HK-2 (cell line): ENCODE data around the gene HLA-DQB1.
A peak's percentile ranks its signal among the peaks of the same experiment; 100 is the strongest.
"Not testable (repeated sequence)": the region's sequence is repeated elsewhere in the genome, so short reads cannot be mapped to it uniquely, and the experiment has no call there.

Experiments used
- DNase-seq: peaks from one replicate; pipeline ENCODE4 v3.0.0-alpha.2; 2018; ENCODE audit not compliant: unreplicated experiment

The HLA-DQB1 gene

DNA sequence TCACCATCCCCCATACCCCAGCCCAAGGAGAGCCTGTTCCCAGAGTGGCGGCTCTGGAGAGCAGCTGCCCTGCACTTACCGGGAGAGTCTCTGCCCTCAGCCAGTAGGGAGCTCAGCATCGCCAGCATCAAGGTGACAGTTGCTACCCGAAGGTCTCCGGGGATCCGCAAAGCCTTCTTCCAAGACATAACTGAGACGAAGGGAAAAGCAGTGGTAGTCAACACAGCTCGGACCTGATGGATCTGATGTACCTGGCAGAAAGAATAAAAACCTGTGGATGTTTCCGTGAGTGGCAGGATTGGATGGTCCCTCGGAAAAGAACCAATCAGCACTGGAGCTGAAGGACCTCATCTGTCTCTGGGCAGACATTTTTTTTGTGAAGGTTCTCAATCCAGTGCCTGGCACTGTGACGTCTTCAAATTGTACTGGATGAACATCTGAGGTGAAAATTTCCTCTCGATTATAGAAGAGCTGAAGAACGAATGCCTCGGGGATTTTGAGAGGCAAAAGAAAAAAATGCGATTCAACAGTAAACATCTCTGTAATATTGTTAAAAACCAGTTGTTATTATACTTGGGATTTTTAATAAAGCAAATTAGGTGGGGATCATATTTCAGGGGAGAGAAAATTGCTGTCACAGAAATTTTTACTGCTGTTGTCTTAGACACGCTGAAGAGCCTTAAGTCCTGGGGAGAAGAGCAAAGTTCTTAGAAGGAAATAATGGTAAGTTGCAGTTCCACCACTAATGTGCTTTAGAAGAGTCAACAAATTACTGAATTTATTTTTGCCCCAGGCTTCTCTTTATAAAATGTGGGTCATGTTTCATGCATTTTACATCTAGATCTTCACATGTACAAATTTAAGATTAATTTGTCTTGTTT, at the start of gene HLA-DQB1:
HLA-DQB1 (minus strand) TSS at position 238 of the 881 bp plus-strand sequence; CDS start at position 188, 50 bp downstream.
- peak; percentile 0 for DNase-seq

DNA sequence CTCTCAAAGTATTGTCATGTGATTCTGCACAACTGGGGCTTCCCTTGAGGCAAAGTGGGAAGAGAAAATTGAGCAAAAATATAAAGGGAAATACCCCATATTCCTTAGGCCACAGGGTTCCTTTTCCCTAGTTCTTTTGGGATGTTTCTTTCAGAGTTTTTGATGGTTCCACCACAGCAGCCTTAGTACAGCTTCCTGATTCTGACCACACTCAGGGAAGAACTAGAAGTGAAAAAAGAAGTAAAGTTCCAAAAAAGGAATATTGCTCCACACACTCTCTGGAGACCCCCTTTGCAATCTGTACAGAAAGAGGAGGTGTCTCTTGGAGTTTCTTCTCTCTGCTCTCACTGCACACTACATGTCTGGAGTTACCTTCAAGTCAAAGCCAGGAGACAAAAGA, 46.8 kb upstream of the HLA-DQB1 start:
- no peak for DNase-seq

GRCh38 chr6:32709625-32710024, 43.2 kb upstream of the HLA-DQB1 start:
- DNase-seq: no peak

DNA sequence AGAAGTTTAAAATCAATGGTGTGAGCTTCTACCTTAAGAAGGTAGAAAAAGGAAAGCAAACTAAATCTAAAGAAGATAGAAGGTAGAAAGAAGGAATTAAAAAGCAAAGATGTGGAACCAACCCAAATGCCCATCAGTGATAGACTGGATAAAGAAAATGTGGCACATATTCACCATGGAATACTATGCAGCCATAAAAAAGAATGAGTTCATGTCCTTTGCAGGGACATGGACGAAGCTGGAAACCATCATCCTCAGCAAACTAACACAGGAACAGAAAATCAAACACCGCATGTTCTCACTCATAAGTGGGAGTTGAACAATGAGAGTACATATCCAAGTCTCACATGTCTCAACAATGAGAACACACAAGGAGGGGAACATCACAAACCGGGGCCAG, 38.7 kb upstream of the HLA-DQB1 start:
- not testable (repeated sequence) for DNase-seq

DNA sequence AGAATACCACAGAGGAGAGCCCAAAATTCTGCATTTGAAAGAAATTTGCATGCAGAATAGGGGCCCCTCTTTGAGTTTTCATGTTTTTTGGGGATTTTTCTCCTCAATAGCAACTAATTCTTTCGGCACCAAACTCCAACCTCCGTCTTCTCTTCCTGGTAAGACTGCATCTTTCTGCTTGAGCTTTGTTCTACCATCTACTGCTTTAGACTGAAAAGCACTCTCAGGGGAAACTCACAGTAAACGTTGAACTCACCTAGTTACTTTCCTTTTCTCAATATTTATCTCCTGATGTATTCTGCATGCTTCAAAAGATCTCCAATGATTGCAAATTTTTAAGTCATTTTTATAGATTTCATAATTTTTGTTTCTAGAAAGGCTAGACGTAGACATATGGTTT, 36.9 kb upstream of the HLA-DQB1 start:
- DNase-seq: no peak

DNA sequence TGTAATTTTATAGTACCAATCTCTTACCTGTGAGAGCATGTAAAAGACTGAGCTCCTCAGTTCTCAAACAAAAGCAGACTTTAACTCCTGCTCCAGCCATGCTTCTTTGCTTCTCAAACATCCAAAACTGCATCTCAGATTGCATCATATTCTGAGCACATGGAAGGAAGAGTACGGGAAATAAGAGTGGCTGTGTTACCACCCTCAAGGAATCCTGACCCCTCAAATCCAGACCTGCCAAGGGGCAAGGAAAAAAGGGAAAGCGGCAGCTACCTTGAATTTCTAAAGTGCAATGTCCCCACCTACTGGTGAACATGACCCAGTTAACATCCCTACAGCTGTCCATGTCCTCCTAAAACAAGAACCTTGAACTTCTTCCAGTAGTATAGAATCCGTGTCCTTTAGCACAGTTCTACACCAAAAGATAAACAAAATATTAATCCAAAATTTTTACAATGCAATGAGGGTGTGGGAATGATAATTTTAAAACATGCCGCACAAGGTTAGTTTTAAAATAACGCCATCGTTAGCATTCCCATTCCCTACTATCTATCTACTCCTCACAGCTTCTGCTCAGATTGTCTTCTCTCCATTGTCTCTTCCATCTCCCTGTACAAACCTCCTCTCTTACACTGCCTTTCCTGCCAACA, 34.1 kb upstream of the HLA-DQB1 start:
- DNase-seq: peak; percentile 32

DNA sequence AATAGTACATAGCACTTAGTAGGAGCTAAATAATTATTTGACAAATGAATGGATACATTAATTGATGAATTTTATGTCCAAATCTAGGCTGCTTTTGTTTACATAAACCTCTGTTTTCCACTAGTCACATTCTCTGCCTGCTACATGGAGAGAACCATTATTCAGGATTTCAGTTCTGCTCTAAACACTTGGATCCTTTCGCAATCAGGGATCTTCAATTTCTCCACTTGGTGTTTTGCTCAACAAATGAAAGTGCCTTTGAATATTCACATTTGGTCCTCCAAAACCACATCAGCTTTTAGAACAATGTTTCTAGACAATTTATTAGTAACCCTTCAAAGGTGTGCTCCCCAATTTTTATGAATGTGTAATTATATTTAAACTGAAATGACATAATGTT, 30.6 kb upstream of the HLA-DQB1 start:
- DNase-seq: no peak

DNA sequence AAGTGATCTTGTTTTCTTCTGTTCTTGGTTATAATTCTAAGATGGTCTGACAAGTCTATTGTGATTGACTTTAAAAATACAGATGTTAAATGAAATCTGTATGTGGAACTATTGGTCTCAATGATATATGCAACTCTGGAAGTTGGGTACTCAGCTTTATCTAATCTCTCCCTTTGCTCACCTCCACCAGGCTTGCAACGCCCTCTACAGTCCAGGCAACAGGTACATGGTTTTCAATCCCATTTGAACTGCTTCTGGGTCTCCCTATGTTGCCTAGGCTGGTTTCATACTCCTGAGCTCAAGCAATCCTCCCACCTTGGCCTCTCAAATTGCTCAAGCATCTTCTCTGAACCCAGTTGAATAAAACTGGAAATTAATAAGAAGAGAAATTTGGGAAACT, 25.6 kb upstream of the HLA-DQB1 start:
- DNase-seq: no peak

- no peak for DNase-seq
Measured at GRCh38 chr6:32689531-32690501, 23.4 kb upstream of the HLA-DQB1 start.

GRCh38 chr6:32685603-32686002, 19.1 kb upstream of the HLA-DQB1 start:
- no peak for DNase-seq

DNA sequence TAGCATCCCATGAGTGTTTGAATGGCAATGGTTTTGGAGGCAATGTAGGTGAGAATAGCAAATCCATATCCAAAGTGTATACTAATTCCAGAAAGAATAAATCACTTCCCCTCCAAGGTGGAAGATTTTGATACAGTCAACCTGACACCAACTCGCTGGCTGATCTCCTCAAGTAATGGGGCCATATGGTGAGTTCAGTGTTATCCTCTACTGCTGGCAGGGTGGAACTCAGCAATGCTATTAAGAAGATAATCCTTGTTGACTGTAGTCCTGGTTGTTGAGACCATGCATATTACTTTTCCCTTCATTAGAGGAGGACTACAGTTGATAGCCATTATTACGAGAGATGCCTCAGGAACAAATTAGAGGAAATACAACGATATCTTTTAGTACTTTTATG, 17.8 kb upstream of the HLA-DQB1 start:
- DNase-seq: no peak

- no peak for DNase-seq
Measured at GRCh38 chr6:32680055-32680454, 13.6 kb upstream of the HLA-DQB1 start.

DNA sequence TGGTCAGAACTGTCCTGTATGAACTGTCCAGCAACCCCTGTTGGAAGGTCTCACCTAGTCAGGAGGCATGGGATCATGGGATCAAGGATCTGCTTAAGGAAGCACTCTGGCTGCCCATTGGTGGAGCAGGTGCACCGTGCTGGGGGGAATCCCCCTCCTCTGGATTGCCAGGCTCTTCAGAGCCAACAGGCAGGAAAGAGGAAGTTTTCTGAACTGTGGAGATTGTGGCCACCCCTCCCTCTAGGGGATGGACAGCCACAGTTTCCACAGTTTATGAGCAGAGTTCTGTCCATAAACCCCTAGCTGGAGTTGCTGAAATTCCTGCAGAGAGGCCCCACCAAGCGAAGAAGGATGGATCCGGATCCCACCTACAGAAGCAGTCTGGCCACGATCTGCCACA, 13.0 kb upstream of the HLA-DQB1 start:
- no peak for DNase-seq

GRCh38 chr6:32674123-32674522, 7.7 kb upstream of the HLA-DQB1 start:
- not testable (repeated sequence) for DNase-seq

GRCh38 chr6:32671908-32672307, 5.5 kb upstream of the HLA-DQB1 start:
- DNase-seq: not testable (repeated sequence)

DNA sequence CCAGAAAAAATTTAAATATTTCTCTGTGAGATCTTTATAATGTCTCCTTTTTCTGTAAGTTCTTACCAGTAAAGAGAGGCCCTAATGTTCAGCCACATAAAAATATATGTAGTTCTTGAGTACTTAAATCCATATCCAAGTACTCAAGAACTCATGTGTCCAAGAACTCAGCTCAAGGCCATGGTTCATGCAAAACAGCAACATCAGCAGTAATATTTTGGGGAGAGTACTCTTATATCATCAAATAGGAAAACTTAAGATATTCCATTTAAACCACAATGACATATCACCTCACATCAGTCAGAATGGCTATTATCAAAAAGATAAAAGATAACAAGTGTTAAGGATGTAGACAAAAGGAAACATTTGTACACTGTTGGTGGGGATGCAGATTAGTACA, 3.4 kb upstream of the HLA-DQB1 start:
- DNase-seq: no peak

DNA sequence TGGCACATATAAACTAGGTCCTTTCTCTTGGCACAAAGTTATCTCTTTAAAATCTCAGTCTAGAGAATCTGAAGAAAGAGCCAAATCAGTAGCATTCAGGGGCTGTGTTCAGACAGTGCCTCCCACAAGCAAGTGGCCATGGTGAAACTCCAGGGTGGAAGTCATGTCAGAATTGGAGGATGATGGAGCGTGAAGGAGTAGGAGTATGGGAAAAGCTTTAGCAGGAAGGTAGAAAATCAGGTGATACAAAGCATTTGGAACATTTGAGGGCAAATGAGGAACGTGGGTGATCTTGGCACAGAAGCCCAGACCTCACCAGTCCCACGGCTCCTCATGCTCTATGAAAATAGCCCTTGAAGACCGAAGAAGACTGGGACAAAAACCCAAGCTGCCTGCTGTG, 2.8 kb upstream of the HLA-DQB1 start:
- no peak for DNase-seq

- DNase-seq: peak; percentile 54
Measured at GRCh38 chr6:32668226-32668747, 1.8 kb upstream of the HLA-DQB1 start.

- DNase-seq: no peak
Measured at GRCh38 chr6:32665661-32666060, 796 bp downstream of the HLA-DQB1 start.

DNA sequence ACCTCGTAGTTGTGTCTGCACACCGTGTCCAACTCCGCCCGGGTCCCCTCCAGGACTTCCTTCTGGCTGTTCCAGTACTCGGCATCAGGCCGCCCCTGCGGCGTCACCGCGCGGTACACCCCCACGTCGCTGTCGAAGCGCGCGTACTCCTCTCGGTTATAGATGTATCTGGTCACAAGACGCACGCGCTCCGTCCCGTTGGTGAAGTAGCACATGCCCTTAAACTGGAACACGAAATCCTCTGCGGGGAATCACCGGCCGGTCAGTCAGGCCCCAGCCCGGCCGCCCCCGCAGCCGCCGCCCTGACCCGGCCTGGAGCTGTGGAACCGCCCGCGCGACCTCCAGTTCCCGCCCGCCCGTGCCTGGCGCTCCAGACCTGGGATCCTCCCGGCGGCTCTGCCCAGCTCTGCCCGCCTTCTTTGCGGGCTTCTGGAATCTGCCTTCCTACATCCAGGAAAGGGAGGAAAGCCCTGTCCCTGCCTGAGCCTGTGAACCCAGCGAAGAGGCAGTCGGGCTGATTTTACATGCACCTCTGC, 1.6 kb downstream of the HLA-DQB1 start:
- no peak for DNase-seq

- DNase-seq: no peak
Measured at GRCh38 chr6:32664354-32664753, 2.1 kb downstream of the HLA-DQB1 start.
